ENCODE results near the gene RASGRP1.

RASGRP1 gene

DNA sequence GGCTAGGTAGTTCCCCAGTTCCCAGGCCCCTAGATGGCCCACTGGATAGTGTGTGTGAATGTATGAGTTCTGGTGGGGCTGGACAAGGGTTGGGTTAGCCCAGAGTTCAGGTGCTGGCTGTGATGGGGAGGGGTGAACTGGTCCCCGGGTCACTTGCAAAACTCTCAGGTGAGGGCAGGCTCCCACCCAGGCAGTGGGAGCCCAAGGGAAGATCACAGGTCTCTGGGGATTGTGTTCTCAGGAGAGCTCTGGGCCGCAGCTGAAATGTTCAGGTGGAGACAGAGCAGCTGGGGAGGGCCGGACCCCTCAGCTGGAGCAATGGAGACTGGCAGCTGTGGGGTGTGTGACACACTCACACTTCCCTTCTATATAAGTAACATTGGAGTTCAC lies 123.5 kb downstream of the RASGRP1 start:
- no peak for DNase-seq

DNA sequence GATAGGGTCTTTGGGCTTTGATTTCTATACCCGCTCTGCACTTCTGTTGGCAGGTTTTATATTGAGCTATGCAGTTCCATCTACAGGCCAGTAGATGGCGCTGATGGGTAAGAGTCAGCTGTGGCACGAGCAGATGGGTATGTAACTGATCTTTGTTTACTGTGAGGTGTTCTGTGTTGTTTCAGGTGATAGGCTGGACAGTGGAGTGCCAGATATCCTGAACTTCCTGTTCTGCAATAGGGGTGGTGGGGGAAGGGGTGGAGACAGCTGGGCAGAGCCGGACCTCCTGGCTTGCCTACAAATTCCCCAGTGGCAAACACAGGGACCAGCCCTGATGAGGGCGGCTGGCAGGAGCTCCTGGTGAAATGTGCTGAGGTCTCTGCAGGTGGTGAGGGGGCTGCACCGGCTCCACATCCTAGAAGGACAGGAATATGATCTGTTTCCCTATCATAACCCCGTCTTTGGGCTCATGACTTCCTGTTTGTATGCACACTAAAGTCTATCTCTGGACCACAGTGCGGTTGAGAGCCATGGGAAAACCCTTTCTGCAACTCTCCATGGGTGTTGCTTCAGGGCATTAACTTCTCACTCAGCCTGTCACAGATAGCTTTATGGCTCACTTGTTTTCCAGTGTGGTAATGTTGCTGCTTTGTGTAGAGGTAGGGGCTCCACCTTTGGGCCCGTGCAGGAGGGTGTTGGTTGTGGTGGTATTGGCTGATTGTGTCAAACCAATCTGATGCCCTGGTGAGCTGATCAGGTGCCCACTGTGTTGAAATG lies 124.1 kb downstream of the RASGRP1 start:
- DNase-seq: peak; percentile 23

Measured in KG1 (cell line).